Testis (tissue), 2 donors: Measurements from ENCODE around the gene TRIM27.
"Not testable (repeated sequence)": the region's sequence is repeated elsewhere in the genome, so short reads cannot be mapped to it uniquely, and the experiment has no call there.

Experiments used
- POLR2A ChIP-seq: fragments of 450-650 bp; IDR thresholded peaks from one replicate; pipeline ENCODE4 v1.6.1; 2017; ENCODE audit warnings: antibody characterized with exemption, mild to moderate bottlenecking, moderate library complexity
- TF ChIP-seq, protein P1 (sequence below), 3 experiments: fragments of 450-650 bp in 2 of 3; fragments of 200-600 bp in 1 of 3; sonication (generic) in 1 of 3; IDR thresholded peaks; one replicate each; pipeline ENCODE4 v1.5.1; 2016 to 2019; ENCODE audit warnings: antibody characterized with exemption in 3 of 3, mild to moderate bottlenecking in 2 of 3, moderate library complexity in 1 of 3

DNA sequence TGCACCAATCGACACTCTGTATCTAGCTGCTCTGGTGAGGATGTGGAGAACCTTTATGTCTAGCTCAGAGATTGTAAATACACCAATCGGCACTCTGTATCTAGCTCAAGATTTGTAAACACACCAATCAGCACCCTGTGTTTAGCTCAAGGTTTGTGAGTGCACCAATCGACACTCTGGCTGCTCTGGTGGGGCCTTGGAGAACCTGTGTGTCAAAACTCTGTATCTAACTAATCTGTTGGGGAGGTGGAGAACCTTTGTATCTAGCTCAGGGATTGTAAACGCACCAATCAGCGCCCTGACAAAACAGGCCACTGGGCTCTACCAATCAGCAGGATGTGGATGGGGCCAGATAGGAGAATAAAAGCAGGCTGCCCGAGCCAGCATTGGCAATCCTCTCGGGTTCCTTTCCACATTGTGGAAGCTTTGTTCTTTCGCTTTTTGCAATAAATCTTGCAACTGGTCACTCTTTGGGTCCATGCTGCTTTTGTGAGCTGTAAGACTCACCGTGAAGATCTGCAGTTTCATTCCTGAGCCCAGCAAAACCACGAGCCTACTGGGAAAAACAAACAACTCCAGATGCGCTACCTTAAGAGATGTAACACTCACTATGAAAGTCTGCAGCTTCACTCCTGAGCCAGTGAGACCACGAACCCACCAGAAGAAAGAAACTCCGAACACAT is 34.9 kb upstream of the TRIM27 start:
- not testable (repeated sequence) for TF ChIP-seq POLR2A
- TF ChIP-seq, protein P1, sequence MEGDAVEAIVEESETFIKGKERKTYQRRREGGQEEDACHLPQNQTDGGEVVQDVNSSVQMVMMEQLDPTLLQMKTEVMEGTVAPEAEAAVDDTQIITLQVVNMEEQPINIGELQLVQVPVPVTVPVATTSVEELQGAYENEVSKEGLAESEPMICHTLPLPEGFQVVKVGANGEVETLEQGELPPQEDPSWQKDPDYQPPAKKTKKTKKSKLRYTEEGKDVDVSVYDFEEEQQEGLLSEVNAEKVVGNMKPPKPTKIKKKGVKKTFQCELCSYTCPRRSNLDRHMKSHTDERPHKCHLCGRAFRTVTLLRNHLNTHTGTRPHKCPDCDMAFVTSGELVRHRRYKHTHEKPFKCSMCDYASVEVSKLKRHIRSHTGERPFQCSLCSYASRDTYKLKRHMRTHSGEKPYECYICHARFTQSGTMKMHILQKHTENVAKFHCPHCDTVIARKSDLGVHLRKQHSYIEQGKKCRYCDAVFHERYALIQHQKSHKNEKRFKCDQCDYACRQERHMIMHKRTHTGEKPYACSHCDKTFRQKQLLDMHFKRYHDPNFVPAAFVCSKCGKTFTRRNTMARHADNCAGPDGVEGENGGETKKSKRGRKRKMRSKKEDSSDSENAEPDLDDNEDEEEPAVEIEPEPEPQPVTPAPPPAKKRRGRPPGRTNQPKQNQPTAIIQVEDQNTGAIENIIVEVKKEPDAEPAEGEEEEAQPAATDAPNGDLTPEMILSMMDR (IDR thresholded peaks at IDR 0.05) = not testable (repeated sequence)
